GM12891 (cell line): Measurements from ENCODE around the gene RAB14.

Experiments used
- DNase-seq: peaks from one replicate; pipeline ENCODE4 v3.0.0; 2011; ENCODE audit warnings: low spot score; ENCODE audit not compliant: insufficient read length
- FAIRE-seq: peaks from 2 replicates; lab custom pipeline; 2011; peaks lifted over from hg19 to GRCh38; lab: Jason Lieb, UNC
- PAX5 ChIP-seq: IDR thresholded peaks from 2 replicates; pipeline ENCODE4 v1.6.1; 2011; ENCODE audit warnings: low read length, moderate library complexity, mild to moderate bottlenecking; ENCODE audit not compliant: insufficient read depth, severe bottlenecking
- POLR2A ChIP-seq: IDR thresholded peaks from 2 replicates; pipeline ENCODE4 v1.6.1; 2011; ENCODE audit warnings: low read depth, low read length, control low read depth
- POLR2AphosphoS5 ChIP-seq: IDR thresholded peaks from 2 replicates; pipeline ENCODE4 v1.6.1; 2011; ENCODE audit warnings: low read depth, low read length, control low read depth
- POU2F2 ChIP-seq: IDR thresholded peaks from 2 replicates; pipeline ENCODE4 v1.6.1; 2011; ENCODE audit warnings: low read depth, mild to moderate bottlenecking, control low read depth, low read length, moderate library complexity
- SPI1 ChIP-seq: IDR thresholded peaks from 2 replicates; pipeline ENCODE4 v1.6.1; 2011; ENCODE audit warnings: low read depth, low read length, control low read depth
- TAF1 ChIP-seq: IDR thresholded peaks from 2 replicates; pipeline ENCODE4 v1.6.1; 2011; ENCODE audit warnings: low read depth, low read length, control low read depth

The RAB14 gene

DNA sequence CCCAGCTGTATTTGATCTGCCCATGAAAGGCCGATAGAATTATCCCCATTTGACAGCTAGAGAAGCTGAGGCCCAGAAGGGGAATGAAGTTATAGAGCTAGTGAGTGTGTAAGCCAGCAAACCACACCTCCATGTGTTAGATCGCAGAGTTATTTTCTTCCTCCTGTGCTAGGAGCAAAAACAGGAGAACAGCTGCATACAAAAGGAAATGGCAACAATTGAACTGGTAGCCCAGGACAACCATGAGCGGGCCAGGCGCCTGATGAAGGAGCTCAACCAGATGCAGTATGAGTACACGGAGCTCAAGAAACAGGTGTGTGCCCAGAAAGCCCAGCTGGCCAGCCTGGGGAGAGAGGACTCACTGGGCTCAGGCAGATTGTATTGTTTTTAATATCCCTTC lies 30.4 kb downstream of the RAB14 start:
- FAIRE-seq (no peak), DNase-seq (no peak)
- TF ChIP-seq TAF1, result no peak
- TF ChIP-seq SPI1, result no peak
- TF ChIP-seq POLR2A, result no peak

DNA sequence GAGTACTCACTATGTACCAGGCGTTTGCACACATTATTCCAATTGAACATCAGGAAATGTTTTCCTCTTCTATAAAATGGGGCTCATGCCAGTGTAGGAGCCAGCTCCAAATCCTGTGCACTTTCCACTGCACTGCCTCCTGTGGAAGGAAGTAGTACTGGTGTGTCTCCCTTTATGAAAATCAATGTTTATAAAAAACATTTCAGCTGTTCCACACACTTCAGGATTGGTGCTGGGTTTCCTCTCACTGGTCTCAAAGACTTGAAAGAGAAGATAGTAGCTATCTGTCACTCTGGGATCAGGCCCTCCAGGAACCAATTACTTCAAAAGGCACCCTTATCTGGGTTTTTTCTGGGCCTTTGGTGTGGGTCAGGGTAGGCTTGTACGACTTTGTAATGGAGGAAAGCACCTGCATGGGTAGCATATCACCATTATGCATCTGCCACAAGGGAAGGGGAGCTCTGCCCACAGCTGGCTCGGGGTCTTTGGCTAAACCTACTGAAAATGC lies 32.5 kb downstream of the RAB14 start:
- DNase-seq, result no peak
- no peak for FAIRE-seq
- no peak for TF ChIP-seq POU2F2
- no peak for TF ChIP-seq POLR2AphosphoS5
- no peak for TF ChIP-seq TAF1
- TF ChIP-seq SPI1, result no peak
- TF ChIP-seq PAX5, result no peak
- no peak for TF ChIP-seq POLR2A

DNA sequence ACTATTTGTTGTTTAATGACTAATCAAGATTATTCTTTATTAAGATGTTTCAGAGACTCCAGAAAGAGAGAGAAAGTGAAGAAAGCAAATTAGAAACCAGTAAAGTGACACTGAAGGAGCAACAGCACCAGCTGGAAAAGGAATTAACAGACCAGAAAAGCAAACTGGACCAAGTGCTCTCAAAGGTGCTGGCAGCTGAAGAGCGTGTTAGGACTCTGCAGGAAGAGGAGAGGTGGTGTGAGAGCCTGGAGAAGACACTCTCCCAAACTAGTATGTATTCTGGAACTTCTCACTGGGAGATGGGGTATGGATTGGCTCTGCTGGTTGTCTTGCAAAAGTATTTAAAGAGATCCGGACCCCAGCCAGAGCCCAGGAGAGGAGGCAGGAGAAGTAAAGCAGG lies 33.6 kb downstream of the RAB14 start:
- TF ChIP-seq POLR2A, result no peak
- TF ChIP-seq PAX5, result no peak
- no peak for TF ChIP-seq POLR2AphosphoS5
- TF ChIP-seq SPI1, result no peak
- TF ChIP-seq POU2F2, result no peak
- no peak for TF ChIP-seq TAF1
- DNase-seq (no peak), FAIRE-seq (no peak)

DNA sequence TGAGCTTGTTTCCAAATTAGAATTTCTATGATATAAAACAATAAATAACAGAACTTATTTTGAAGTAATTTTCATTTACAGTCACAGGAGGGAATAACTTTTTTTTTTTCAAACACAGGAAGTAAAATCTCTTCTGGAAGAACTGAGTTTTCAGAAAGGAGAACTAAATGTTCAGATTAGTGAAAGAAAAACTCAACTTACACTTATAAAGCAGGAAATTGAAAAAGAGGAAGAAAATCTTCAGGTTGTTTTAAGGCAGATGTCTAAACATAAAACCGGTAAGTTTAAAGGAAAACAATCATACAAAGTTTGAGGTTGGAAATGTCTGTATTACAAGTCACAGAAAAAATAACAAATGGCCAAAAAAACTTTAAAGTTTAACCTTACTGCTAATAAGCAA lies 41.6 kb downstream of the RAB14 start:
- DNase-seq, result no peak
- FAIRE-seq, result no peak
- TF ChIP-seq PAX5 (no peak), TAF1 (no peak), POU2F2 (no peak), POLR2A (no peak), POLR2AphosphoS5 (no peak), SPI1 (no peak)

DNA sequence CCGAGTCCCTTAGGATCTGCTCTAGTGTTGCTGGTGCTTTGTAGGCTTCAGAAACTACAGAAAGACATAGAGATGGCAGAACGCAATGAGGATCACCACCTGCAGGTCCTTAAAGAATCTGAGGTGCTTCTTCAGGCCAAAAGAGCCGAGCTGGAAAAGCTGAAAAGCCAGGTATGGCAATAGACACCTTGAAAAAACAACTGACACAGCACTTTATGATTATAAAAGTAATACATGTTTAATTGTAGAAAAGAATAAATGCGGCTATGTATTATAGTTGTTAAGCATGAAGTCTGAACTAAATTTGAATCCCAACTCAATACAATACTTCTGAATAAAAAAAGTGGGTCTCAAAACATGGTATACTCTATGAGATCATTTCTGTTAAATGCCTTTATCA lies 43.7 kb downstream of the RAB14 start:
- FAIRE-seq, result no peak
- TF ChIP-seq TAF1 (no peak), SPI1 (no peak), PAX5 (no peak), POU2F2 (no peak), POLR2A (no peak), POLR2AphosphoS5 (no peak)
- no peak for DNase-seq

DNA sequence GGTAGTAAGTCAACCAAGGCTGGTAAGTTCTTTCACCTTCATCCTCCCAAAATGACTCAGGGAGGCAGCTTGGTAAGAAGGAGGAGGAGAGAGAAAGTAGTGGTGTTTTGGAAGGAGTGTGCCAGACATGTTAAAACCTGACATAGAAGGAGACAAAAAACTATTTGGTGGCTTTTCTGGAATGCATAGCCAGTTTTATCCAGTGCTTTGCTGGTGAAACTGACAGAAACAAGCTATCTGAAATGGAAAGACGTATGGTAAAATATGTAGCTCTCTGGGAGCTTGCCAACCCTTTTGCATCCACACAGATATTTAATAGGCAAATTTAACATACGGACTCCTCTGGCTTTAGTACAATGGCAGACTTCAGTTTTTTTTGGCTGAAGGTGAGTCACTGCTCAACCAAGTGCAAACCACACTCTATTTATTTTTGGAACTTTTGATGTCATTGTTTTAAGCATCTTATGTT lies 45.4 kb downstream of the RAB14 start:
- no peak for TF ChIP-seq SPI1
- no peak for TF ChIP-seq PAX5
- no peak for TF ChIP-seq POU2F2
- TF ChIP-seq POLR2A, result no peak
- no peak for TF ChIP-seq POLR2AphosphoS5
- TF ChIP-seq TAF1, result no peak
- peak; percentile 22 for DNase-seq
- peak; percentile 77 for FAIRE-seq

DNA sequence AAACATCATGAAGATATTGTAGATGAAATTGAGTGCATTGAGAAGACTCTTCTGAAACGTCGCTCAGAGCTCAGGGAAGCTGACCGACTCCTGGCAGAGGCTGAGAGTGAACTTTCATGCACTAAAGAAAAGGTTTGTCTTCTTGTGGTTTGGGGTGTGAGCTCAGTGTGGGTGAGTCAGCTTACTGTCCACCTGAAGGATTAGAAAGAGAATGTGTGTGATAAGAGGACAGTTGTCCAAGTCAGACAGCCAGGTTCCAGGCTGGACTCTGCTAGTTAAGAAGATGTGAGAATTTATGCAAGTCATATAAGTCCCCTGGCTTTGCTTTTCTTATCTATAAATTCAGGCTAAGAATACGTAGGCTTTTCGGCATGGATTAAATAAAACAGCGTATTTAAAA lies 46.9 kb downstream of the RAB14 start:
- DNase-seq, result no peak
- FAIRE-seq, result no peak
- TF ChIP-seq SPI1 (no peak), TAF1 (no peak), PAX5 (no peak), POLR2AphosphoS5 (no peak), POLR2A (no peak), POU2F2 (no peak)

DNA sequence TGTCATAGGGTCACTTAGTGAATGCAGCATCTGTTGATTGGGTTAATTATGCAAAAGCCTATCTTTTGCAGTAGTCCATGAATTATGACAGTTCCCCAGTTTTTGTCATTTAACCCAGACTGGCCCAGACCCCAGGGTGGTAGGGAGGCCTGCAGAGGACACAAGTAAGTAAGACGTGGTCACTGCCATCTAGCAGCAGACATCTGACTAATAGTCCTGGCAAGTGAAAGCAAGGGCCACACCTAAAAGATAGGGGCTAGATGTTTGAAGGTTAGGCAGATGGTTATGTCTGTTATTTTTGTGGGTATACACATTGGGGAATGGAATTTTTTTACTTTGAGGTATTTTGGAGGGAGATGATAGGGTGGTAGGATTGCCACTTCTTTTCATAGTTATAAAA lies 48.0 kb downstream of the RAB14 start:
- DNase-seq (no peak), FAIRE-seq (no peak)
- TF ChIP-seq POLR2AphosphoS5 (no peak), TAF1 (no peak), PAX5 (no peak), POLR2A (no peak)

DNA sequence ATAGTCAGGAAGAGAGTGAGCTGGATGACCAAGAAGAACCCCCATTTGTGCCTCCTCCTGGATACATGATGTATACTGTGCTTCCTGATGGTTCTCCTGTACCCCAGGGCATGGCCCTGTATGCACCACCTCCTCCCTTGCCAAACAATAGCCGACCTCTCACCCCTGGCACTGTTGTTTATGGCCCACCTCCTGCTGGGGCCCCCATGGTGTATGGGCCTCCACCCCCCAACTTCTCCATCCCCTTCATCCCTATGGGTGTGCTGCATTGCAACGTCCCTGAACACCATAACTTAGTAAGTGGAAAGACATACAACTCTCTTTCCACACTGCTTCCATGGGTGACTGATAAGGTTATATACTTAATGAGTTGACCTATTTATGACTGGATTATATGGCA lies 51.5 kb downstream of the RAB14 start:
- TF ChIP-seq PAX5 (no peak), POLR2AphosphoS5 (no peak), TAF1 (no peak), SPI1 (no peak)
- FAIRE-seq (no peak), DNase-seq (no peak)

DNA sequence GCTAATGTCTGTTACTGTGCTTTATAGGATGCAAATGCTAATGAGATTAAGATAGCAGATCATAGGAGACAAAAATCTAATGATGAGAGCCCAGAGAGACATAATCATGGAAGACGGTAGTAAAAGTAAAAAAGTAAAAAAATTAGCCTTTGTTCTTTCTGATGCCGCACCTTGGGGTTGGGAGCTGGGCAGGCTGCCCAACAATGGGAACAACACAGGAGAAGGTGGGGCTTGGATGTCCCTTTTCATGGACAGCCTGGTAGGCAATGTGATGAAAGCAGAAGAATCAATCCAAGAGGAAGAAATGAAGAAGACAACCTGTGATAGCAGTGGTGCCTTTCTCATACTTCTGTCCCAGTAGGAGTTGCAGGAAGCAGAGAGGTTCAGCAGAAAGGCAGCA lies 57.2 kb downstream of the RAB14 start:
- FAIRE-seq (no peak), DNase-seq (no peak)
- no peak for TF ChIP-seq POLR2AphosphoS5
- TF ChIP-seq POU2F2, result no peak

DNA sequence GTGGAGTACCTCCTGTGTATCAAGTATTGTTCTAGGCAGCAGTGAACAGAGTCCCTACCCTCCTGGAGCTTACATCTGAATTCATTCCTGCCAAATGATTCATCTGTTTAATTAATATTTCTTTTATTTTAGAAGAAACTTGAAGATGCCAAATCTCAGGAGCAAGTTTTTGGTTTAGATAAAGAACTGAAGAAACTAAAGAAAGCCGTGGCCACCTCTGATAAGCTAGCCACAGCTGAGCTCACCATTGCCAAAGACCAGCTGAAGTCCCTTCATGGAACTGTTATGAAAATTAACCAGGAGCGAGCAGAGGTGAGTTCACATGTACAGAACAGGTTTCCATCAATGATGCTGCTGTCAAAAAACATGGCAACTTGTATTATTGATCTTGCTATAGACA lies 57.9 kb downstream of the RAB14 start:
- DNase-seq (no peak), FAIRE-seq (no peak)
- TF ChIP-seq PAX5 (no peak), POLR2A (no peak), POLR2AphosphoS5 (no peak), POU2F2 (no peak), SPI1 (no peak), TAF1 (no peak)
